Amniotic stem cell (primary cell): ENCODE measurements around the gene GSX2.
"Not testable (repeated sequence)": the region's sequence is repeated elsewhere in the genome, so short reads cannot be mapped to it uniquely, and the experiment has no call there.

ENCODE experiments used
- DNase-seq: peaks from one replicate; lab custom pipeline; 2025; lab: John Stamatoyannopoulos, UW

Gene GSX2

DNA sequence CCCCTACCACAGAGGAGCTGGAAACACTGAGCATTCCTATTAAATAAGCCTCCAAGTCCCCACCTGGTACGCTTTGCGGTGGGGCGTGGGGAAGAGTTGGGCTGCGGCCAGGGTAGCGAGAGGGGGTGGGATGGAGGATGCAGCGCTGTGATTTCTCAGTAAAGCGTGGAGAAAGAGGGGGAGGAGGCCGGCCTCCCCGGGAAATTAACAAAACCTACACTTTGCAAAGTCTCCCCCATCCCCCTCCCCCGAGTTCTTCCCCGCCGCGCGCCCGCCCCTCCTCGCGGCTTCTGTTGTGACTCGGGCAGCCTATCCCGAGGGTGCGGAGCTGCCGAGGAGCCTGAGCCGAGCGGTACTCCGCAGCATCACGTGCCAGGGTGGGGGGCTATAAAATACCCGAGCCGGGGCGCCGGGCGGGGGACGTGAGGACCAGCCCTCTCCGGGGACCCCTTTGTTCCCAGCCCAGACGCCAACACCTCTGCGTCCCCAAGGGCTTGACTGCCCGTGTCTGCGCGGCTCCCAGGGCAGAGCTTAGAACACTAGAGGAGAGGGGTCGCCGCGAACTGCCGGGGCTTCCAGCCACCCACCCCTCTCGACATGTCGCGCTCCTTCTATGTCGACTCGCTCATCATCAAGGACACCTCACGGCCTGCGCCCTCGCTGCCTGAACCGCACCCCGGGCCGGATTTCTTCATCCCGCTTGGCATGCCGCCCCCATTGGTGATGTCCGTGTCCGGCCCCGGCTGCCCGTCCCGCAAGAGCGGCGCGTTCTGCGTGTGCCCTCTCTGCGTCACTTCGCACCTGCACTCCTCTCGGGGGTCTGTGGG, at the start of gene GSX2:
TSS of gene GSX2 (plus strand) at position 416 of the 827 bp plus-strand sequence. CDS start at position 598, 182 bp downstream.
- no peak for DNase-seq

DNA sequence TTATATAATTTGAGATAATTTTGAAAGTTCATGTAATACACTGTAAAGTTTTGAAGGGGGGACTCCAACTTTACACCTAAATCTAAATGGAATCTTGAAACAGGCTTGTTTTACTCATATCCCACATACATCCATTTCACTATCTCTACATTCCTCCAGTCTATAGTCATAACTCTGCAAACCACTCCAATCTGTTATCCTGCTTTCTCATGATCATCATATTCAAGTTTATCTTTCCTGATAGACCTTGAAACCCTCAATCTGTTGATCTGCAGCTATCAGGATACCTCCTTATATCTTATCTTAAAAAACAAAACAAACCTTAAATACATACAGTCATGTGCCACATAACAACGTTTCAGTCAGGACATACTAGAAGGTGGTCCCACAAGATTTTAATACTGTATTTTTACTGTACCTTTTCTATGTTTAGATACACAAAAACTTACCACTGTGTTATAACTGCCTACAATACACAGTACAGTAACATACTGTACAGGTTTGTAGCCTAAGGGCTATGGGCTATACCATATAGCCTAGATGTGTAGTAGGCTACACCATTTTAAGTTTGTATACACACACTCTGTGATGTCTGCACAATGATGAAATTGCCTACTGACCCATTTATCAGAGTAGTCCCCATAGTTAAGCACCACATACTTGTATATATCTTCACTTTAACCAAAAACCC, 49.6 kb upstream of the GSX2 start:
- no peak for DNase-seq

DNA sequence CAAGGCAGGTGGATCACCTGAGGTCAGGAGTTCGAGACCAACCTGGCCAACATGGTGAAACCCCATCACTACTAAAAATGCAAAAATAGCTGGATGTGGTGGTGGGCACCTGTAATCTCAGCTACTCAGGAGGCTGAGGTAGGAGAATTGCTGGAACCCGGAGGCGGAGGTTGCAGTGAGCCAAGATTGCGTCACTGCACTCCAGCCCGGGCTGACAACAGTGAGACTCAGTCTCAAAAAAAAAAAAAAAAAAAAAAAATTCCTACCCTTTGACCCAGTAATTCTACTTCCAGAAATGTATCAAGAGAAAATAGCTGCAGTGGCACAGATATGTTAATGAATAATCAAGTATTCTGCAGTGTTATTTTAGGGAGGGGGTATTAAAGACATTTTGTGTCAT, 46.6 kb upstream of the GSX2 start:
- not testable (repeated sequence) for DNase-seq

DNA sequence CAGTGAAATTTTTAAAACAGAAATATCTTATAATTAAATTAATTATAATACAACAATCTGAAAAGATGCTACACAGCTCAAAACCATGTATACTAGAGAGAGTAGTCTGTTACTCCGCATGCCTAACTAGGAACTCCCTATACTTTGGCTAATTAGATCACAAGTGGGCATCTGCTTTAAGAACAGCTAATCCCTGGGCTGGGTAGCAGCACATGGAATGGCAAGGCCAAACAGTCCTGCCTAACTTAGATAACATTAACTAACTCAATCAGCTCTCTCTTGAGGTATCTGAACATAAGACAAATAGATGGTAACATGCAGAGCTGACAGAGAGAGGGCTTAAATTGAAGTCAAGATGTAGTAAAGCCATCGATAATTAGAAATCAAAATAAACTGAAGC, 45.5 kb upstream of the GSX2 start:
- DNase-seq: no peak

DNA sequence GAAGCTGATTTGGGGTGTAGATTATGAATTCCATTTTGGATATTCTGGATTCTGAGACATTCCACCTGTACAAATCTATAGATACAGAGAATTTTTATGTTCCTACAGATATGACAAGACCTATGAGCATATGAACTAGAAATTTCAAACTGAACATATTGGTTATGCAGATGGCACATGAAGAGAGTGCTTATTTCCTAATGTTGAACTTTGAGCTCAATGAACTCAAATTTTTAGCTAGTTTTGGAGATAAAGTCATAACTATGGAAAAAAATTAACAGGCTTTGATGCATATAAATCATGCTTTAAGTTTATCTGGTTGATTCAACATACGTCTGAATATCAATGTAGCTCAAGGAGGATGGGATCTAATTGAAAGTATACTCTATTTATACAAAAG, 44.5 kb upstream of the GSX2 start:
- no peak for DNase-seq

DNA sequence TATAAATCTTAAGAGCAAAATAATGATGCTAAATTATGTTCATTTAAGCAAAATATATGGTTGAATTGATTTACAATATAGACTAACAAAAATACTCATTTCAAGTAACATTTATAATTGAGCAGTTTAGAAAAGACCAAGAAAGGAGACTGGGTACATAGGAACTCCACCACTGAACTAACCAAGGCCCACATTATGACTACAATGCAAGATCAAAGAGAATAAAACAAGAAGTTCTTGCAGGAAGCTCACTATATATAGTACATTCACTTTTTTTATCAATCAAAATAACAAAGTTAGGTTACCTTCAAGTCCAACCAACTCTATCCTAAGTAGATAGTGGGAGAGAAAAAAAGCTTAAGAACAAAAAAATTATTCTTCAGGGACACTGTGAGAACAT, 43.6 kb upstream of the GSX2 start:
- DNase-seq: no peak

DNA sequence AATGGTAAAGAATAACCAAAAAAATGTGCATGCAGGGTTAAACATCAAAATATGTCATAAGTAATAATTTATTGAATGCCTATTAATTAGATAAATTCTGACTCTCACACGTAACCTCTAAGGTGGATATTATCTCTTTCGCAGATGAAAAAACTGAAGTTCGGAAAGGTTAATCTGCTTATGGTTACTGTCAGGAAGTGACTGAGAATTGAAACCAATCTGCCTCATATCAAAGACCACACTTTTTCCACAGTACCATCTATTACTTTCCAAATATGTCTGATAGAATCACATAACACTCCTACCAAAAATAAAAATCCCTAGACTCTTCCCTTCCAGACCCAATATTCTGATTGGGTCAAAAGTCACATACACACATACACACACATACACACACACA, 41.8 kb upstream of the GSX2 start:
- no peak for DNase-seq

DNA sequence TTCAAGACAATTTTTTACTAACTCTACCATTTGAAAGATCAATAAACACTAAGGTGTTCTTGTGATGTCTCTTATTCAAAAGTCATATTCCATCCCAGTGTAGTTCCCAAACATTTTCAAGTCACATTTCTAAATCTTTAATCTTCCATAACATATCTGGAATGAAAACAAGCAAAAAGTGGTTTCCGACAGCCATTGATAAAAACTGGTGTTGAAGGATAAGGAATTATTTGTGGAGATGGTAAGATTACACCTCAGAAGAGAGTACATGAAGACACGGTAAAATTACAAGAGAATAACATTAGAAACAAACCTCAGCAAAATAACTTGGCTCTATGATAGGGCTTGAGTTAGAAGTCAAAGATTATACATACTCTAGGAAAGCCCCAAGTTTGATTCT, 39.8 kb upstream of the GSX2 start:
- DNase-seq: no peak

DNA sequence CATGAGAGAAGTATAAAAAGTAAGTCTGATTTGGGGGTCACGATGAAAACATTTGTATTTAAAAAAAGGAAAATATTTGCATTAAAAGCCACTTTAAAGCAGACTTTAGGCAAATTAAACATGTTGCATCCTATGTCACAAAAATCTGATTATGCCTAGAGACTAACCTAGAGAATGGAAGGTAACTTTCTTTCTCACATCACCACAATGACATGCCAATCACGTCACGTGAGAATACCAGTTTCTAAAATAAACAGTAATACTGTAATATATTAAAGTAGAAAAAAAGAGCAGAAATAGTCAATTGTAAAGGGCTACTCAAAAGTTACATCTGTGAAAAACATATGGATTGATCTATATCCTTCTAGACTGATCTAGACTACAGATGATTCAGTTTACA, 38.9 kb upstream of the GSX2 start:
- DNase-seq: no peak

DNA sequence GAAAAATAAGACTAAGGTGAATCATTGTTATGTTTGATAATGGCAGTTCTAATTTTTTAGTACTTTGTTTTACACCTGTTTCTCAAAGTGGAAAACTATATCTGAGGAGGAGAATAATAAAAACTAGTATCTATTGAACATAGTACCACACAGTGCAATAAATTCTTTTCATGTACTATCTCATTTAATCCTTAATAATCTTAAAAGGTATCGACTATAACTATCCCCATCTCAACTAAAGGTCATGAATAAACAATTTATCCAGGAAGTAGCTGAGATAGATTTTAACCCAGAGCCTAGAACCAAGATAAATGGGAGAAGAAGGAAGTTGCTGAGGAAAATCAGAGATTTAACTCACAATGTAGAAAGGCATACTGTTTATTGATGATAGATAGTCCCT, 38.1 kb upstream of the GSX2 start:
- no peak for DNase-seq

DNA sequence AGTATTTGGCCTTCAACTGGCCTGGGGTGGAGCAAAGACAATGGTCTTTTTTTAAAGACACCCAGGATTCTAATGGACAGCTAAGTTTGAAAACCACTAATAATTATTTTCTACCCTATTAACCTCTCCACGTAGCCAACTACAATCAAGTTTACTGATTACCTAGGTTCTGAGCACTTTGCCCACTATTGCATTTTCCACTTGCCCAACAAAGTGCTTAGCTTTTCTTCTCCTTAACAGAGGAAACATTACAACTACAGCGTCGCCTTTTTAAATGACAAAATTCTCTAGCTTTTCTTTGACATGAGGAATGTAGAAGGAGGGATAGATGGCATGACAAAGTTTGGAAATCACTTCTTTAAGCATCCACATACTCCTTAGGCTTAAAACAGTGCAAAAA, 37.6 kb upstream of the GSX2 start:
- DNase-seq: no peak

DNA sequence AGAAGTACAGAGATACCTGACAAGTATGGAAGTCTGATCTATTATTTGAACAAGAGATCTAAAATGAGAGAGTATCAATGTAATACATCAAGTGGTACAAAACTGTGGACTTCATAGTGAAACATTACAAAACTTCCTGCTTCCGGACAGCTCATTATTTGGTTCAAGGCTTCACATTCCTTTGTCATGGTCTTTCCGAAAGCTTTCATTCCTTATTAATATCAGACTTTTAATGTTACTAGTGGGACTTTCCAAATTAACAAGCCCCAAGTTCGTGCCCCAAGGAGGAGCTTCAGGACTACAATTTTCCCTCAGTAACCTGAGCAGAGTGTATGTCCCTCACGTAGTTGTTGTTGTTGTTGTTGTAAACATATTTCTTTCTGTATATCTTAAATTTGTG, 36.7 kb upstream of the GSX2 start:
- peak; percentile 47 for DNase-seq

DNA sequence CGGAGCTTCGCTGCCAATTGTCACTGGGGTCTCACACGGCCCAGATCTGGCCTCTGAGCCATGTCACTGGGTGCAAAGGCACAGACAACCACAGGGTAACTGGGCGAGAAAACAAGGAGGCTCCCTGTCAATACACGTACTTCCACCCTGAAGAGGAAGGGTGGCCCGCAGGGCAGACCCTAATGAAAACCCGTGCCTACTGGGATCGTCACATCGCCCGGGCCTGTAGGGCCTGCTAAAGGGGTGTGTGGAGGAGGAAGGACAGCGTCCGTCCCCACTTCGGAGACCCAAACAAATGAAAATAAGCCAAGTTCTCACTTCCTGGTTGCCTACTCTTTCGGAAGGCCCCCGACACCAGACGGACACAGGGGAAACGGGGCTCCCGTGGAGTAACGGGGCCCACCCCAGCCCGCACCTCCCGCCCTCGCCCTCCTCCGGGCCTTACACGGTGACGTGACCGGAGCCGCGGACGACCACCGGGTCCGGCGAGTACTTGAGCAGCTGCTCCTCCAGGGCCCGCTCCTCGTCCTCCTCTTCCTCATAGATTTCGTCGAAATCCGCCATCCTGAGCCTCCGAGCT, 36.1 kb upstream of the GSX2 start:
- no peak for DNase-seq

DNA sequence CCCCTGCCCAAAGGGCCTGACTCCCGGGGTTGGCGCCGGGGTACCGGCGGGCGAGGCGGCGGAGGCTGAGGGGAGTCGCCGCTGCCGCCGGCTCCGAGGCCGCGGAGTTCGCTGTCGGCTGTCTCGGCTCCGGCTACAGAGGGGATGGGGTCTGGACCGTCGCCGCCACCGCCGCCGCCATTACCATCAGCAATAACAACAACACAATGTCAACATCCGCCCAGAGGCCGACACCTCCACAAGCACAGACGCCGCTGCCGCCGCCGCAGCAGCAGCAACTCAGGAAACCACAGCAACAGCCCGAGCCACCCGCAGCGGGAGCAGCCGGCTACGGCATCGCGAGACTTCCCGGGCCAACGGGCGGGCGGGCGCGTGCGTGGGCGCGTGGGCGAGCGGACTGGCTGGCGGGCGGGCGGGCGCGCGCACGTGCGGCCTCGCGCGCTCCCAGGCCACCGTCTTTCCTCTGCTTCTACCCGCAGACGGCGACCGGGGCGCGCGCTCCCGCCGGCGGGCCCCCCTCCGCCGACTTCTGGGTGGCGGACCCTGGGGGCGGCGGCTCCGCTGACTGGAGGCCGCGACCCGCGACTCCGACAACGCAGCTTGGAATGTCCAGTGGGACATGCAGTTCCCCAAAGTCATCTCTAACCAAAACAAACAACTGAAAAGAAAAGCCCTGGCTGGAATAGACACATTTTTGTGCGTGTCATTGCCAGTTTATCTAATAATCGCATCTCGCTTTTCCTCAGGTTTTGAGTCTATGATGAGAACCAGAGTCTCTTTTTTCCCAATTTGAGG, 35.4 kb upstream of the GSX2 start, which contains the start of gene CHIC2:
TSS of gene CHIC2 (minus strand) at position 289 of the 795 bp plus-strand sequence. CDS start 305 bp downstream, outside the sequence.
- DNase-seq: peak; percentile 83

DNA sequence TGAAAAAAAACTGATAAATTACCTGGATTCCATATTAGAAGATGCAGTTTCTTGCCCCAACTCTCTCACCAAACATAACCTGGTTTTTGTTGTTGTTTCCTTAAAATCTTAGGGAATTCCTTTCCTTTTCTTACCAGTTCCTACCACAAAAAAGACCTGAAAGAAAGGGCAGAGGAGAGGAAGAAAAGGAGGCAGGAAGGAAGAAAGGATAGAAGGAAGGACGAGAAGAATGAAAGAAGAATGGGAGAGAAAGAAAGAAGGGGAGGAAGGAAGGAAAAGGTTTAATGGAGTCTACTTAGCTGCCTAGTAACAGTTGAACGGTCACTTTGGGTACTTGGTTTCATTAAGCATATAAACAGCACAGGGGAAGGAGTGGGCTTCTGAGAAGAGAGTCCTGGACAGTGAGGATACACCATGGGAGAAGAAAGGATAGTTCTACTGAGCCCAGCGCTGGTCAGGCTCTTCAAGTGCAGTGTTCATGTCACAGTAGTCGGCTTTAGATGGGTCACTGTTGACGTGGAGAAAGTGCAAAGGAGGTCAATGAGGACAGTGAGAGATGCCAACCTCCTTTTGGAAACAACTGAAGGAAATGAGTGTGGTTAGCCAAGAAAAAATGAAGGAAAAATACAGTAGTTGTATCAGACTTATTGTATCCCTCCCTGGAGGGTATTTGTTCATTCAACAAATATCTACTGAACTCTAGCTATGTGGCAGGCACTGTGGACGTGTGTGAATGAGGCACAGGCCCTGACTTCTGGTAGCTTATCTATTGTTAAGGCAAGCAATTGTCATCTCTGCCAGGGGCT, 34.5 kb upstream of the GSX2 start:
- no peak for DNase-seq

DNA sequence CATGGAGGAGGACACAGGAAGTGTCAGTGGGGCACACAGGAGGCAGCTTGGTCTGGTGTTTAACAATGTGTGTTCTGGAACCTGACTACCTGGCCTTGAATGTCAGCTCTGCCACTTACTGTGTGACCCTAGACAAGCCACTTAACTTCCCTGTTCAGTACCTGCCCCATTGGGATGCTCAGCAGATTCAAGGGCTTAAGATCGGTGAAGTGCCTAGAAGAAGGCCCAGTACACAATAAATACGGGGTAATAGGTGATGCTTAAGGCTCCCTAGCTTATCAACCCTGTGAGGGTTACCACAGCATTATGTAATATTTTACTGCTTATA, 33.9 kb upstream of the GSX2 start:
- DNase-seq: no peak

DNA sequence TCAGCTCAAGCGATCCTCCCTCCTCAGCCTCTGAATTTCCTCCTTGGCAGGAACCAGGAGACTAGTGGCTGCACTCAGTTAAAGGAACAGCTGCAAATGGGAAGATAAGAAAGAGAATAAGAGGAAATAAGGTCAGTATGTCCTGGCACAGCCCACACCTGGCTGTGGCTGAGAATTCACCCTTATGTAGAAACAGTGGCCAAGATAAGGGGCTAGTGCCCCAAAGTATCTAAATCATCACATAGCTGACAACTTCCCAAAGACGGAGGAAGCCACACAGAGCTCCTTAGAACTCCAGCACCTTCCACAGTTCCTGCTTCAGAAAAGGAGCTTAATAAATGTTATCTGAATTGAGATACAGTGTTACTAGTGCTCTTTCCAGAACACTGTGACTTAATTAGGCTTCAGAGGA, 33.2 kb upstream of the GSX2 start:
- no peak for DNase-seq

DNA sequence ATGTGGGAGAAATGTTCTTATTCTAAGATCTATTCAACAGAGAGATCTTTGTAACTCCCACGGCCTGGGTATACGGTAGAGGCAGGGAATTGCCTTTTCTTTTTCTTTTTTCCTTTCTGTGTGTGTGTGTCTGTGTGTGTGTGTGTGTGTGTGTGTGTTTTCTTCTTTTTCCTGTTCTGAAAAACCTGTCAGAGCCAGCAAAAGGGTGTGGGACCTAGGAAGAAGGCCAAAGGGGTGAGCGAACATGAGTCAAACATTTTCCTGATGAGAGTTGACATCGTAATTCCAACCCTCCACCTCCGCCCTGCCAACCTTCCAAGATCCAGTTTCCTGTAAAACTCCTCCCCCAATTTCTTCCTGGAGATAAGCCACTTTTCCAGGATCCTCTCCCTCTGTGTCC, 32.8 kb upstream of the GSX2 start:
- DNase-seq: no peak

DNA sequence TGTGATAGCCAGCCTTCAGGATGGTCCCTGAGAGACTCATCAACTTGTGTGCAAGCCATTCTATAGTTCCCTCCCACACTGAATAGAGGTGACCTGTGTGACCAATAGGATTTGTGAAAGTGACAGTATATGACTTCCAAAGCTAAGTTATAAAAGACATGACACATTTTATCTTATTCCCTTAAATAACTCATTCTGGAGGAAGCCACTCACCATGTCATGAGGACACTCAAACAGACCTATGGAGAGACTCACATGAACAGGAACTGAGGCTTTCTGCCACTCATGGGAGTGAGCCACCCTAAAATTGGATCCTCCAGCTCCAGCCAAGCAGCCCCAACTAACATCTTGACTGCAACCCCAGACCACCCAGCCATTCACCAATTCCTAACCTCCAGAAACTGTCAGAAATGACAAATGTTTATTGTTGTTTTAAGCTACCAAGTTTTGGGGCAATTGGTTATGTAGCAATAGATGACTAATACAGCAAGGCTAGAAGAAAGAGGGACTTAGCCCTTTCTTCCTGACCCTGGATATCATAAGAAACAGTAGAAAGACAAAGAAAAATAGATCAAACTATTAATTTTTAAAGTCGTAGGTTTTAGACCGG, 26.6 kb upstream of the GSX2 start:
- no peak for DNase-seq

DNA sequence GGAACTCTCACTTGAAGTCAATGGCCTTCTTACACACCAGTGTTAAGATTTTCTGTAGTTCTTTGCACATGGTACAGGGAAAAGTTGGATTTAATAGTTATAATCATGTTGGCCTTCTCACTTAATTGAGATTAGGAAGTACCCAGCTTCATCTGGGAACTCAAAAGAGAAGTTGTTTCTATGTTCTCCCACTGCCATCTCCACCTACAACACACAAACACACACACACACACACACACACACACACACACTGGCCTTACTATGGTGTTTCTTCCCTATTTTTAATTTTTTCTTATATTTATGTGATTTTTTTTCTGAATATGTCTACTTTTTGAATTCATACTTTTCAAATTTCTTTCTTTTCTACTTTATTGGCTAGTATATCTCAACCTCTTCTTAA, 25.6 kb upstream of the GSX2 start:
- DNase-seq: no peak

DNA sequence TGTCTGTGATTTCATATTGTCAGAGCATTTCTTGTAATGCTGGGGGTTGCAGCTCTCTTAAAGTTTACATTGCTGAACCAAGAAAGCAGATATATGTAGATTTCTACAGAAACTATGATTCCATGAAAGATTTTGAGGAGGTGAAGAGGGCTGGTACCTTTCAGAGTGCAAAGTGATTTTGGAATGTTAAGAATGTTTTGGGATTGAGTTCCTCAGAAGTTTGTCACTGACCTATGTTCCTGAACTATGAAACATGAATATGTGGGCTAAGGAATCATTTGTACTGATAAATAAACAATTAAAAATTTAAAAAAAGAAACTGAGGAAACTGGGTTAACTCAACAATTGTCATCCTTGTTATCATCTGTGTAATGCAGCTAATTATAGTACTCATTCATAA, 23.3 kb upstream of the GSX2 start:
- no peak for DNase-seq
